Mucosa of stomach (tissue), 1 donor: Measurements from ENCODE around the gene SLPI.

Experiments used
- H3K27me3 ChIP-seq: one replicate; pipeline ENCODE4 v1.7.0; 2013; ENCODE audit warnings: mild to moderate bottlenecking, low read length; ENCODE audit not compliant: control insufficient read depth, insufficient read depth
- H3K36me3 ChIP-seq: one replicate; pipeline ENCODE4 v1.7.0; 2013; ENCODE audit warnings: low read length; ENCODE audit not compliant: control insufficient read depth, insufficient read depth
- H3K4me1 ChIP-seq: one replicate; pipeline ENCODE4 v1.7.0; 2013; ENCODE audit warnings: mild to moderate bottlenecking, low read length; ENCODE audit not compliant: control insufficient read depth, insufficient read depth
- H3K4me3 ChIP-seq: one replicate; pipeline ENCODE4 v1.7.0; 2013; ENCODE audit warnings: low read length
- H3K9ac ChIP-seq: one replicate; pipeline ENCODE4 v1.7.0; 2013; ENCODE audit warnings: mild to moderate bottlenecking, low read length, moderate library complexity
- H3K9me3 ChIP-seq: one replicate; pipeline ENCODE4 v1.7.0; 2013; ENCODE audit warnings: mild to moderate bottlenecking, low read length, moderate library complexity; ENCODE audit not compliant: control insufficient read depth
- donor health status: Pancreatic carcinoma.

Gene SLPI, protein sequence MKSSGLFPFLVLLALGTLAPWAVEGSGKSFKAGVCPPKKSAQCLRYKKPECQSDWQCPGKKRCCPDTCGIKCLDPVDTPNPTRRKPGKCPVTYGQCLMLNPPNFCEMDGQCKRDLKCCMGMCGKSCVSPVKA

DNA sequence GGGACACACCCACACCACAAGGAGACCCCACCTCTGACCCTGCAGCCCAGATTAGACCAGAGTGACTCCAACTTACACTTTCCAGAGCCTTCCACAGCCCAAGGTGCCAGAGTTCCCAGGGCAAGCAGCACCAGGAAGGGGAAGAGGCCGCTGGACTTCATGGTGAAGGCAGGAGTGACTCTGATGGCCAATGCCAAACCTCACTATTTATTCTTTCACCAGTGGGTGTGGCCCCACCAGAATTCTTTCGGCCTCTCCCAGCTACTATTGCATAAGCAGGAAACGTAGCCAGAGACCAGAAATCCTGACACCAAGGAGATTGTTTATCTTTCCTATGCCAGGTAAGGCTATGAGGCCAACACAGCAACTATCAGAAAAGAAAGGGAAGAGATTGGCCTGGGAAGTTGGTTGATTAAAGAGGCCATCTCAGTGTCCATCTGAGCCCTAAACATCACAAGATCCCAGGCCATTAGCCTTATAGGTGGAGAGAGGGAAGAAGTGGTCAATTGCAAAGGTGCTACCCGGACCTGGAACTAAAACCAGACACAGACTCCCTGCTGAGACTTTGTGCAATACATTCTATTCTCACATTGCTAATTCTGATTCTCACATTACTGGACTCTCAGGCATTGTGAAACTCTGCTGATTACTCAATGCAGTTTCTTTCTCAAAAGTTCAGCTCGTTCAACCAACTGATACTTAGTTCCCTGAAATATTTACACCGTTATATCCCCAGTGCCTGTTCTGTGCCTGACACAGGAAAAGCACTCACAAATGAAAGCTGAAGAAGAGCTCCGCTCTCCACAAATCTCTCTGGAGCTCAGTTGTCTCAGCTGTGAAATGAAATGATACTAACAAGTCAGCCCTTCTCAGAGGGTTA, at the start of gene SLPI:
Gene SLPI (minus strand): TSS at position 182 of the 880 bp plus-strand sequence. CDS start 21 bp downstream, at position 161.
- Histone ChIP-seq H3K9ac (peak within 1 kb of the TSS; percentile 36), H3K36me3 (no peaks in the 10 kb centered on the region), H3K4me1 (peaks cover 34% of the 10 kb centered on the region), H3K4me3 (peak within 1 kb of the TSS; percentile 20), H3K27me3 (no peaks in the 10 kb centered on the region), H3K9me3 (no peaks in the 10 kb centered on the region)

GRCh38 chr20:45303586-45304463, 49.5 kb upstream of the SLPI start:
- Histone ChIP-seq H3K9me3 (no peaks in the 10 kb centered on the region), H3K36me3 (no peaks in the 10 kb centered on the region), H3K4me1 (peaks cover 16% of the 10 kb centered on the region), H3K4me3 (no peak overlapping the region), H3K9ac (no peak overlapping the region), H3K27me3 (peaks cover 46% of the 10 kb centered on the region)

- H3K9ac ChIP-seq = no peak overlapping the region
- H3K4me1 ChIP-seq = peaks cover 5% of the 10 kb centered on the region
- H3K36me3 ChIP-seq = no peaks in the 10 kb centered on the region
- no peaks in the 10 kb centered on the region for H3K9me3 ChIP-seq
- H3K4me3 ChIP-seq = no peak overlapping the region
- H3K27me3 ChIP-seq = peaks cover 33% of the 10 kb centered on the region
These were observed 47.5 kb upstream of the SLPI start for GRCh38 chr20:45301824-45302271.

DNA sequence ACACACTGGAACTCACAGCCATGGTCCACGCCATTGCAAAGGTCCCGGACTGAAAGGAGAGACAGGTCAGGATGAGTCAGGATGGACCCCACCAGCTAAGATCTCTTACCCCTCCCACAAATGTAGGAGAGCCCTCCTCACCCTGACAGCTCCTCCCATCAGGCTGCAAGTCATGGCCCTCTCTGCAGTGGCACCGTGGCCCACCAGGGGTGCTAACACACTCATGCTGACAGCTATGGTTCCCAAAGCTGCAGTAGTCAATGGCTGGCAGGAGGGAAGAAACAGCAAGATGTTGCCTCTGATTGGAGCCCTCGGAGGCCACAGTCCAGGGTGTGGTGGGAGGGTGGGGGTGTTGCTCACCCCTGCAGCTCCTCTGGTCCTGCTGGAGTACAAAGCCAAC, 46.6 kb upstream of the SLPI start:
- peaks cover 25% of the 10 kb centered on the region for H3K27me3 ChIP-seq
- no peak overlapping the region for H3K4me3 ChIP-seq
- H3K36me3 ChIP-seq = no peaks in the 10 kb centered on the region
- H3K4me1 ChIP-seq = no peaks in the 10 kb centered on the region
- no peak overlapping the region for H3K9ac ChIP-seq
- no peaks in the 10 kb centered on the region for H3K9me3 ChIP-seq

GRCh38 chr20:45299786-45300185, 45.4 kb upstream of the SLPI start:
- Histone ChIP-seq H3K9ac (no peak overlapping the region), H3K27me3 (peaks cover 17% of the 10 kb centered on the region), H3K36me3 (no peaks in the 10 kb centered on the region), H3K4me1 (no peaks in the 10 kb centered on the region), H3K4me3 (no peak overlapping the region), H3K9me3 (no peaks in the 10 kb centered on the region)

DNA sequence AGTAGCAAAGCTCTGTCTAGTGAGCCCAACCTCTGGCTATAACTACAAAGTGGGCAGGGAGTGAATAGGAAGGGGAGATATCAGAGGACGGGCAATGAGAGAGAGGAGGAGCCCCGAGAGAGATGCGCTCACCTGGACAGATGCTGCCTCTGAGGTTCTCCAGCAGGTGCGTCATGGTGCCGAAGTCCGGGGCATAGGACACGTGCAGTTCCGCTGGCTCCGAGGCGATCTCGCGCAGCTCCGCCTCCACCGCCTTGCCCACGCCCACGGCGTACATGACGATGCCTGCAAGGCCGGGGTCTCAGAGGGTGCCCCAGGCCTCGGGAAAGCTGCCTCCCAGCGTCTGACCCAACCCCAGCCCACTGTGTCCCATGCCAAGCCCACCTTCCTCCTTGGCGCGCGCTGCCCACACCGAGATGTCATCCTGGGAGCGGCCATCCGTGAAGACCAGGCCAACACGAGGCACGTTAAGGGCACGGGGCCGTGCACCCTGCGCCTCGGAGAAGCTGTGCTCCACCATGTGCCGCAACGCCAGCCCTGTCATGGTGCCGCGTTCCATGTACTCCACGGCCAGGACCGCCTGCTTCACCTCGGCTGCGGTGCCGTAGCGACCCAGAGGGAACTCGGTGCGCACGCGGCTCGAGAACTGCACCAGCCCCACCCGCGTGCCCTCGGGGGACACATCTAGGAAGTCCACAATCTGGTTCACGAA, 43.6 kb upstream of the SLPI start:
- Histone ChIP-seq H3K9me3 (no peaks in the 10 kb centered on the region), H3K27me3 (peaks cover 7% of the 10 kb centered on the region), H3K9ac (no peak overlapping the region), H3K36me3 (no peaks in the 10 kb centered on the region), H3K4me3 (no peak overlapping the region), H3K4me1 (peaks cover 10% of the 10 kb centered on the region)

DNA sequence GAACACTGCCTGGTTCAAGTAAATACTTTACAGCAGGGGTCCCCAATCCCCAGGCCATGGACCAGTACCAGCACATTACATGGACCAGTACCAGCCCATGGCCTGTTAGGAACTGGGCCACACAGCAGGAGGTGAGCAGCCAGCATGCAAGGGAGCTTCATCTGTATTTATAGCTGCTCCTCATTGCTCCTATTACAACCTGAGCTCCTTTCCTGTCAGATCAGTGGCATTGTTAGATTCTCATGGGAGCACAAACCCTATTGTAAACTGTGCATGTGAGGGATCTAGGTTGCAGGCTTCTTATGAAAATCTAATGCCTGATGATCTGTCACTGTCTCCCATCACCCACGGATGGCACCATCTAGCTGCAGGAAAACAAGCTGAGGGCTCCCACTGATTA, 40.3 kb upstream of the SLPI start:
- H3K4me3 ChIP-seq = no peak overlapping the region
- H3K27me3 ChIP-seq = peaks cover 9% of the 10 kb centered on the region
- H3K4me1 ChIP-seq = peaks cover 14% of the 10 kb centered on the region
- H3K36me3 ChIP-seq = no peaks in the 10 kb centered on the region
- no peak overlapping the region for H3K9ac ChIP-seq
- H3K9me3 ChIP-seq = no peaks in the 10 kb centered on the region

DNA sequence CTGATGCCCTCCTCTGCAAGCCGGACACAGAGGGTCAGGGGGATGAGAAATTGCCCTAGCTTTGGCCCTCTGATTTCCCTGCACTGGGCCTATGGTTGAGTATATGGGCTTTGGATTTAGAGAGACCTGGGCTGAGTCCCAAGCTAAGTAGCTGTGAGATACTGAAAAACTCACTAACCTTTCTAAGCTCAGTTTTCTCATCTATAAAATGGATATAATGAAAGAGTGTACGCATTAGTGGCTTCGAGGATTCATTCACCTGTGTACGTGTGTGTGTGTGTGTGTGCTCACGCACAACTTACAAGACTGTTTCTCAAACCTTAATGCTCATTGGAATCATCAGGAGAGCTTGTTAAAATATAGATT, 39.6 kb upstream of the SLPI start:
- Histone ChIP-seq H3K9ac (no peak overlapping the region), H3K9me3 (no peaks in the 10 kb centered on the region), H3K4me3 (peak overlapping the region; percentile 29), H3K27me3 (peaks cover 9% of the 10 kb centered on the region), H3K36me3 (no peaks in the 10 kb centered on the region), H3K4me1 (peaks cover 14% of the 10 kb centered on the region)

DNA sequence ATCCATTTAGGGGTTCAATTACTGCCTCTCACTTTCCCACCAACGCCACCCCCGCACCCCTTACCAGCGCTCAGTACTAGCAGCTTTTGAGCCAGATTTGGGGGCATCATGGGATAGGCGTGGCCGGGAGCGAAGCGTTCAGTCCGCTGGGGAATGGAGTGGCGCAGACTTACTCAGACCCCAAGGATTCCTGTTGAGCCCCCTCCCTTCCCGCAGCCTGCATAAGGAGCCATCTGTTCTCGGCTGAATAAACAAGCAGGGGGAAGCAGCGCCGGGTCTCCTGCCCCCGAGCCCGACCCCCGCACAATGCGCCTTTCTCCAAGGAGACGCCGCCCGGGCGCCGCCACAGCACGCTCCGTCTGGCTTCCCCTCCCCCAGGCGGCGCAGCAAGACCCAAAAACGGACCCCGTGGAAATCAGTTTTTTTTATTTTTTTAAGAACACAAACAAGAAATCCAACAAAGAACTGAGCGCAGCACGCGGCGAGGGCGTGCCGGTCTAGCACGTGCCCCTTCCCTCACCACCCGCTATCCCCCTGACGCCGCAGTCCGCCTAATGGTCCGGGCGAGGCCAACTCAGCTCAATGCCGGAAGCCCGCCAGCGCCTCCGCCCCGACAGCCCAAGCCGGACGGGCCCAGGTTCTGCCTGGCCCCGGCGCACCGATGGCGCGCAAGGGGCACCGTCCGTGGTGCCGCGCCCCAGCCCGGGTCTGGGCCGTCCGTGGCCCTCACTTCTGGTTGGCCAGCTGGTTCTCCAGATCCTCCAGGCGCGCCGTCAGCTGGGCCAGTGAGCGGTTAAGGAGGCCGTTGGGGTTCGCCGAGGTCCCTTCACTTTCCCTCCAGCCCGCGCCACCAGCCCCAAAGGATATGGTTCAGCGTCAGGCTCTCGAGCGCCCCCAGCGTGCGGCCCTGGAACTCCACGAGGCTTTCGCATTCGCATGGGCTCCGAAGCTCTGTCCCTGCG, 39.0 kb upstream of the SLPI start:
- no peaks in the 10 kb centered on the region for H3K36me3 ChIP-seq
- peak overlapping the region; percentile 42 for H3K9ac ChIP-seq
- H3K4me3 ChIP-seq = peak overlapping the region; percentile 29
- no peaks in the 10 kb centered on the region for H3K9me3 ChIP-seq
- peaks cover 9% of the 10 kb centered on the region for H3K27me3 ChIP-seq
- peaks cover 14% of the 10 kb centered on the region for H3K4me1 ChIP-seq

GRCh38 chr20:45292343-45292742, 38.0 kb upstream of the SLPI start:
- H3K4me1 ChIP-seq = peaks cover 14% of the 10 kb centered on the region
- peaks cover 9% of the 10 kb centered on the region for H3K27me3 ChIP-seq
- no peak overlapping the region for H3K9ac ChIP-seq
- H3K9me3 ChIP-seq = no peaks in the 10 kb centered on the region
- no peak overlapping the region for H3K4me3 ChIP-seq
- H3K36me3 ChIP-seq = no peaks in the 10 kb centered on the region

DNA sequence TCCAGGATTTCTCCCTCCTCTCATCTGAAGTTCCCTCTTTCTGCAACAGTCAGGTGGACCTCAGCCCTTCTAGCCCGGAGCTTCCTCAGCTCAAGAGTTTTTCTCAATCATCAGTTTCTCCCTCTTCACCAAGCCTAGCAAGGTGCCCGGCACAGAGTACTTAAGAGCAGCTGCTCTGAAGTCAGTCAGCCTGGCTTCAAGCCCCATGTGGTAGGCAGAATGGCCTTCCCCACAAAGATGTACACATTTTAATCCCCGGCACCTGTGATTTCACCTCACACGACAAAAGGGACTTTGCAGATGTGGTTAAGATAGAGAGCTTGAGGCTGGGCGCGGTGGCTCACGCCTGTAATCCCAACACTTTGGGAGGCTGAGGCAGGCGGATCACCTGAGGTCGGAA, 37.2 kb upstream of the SLPI start:
- Histone ChIP-seq H3K9ac (no peak overlapping the region), H3K36me3 (no peaks in the 10 kb centered on the region), H3K4me3 (no peak overlapping the region), H3K4me1 (peaks cover 14% of the 10 kb centered on the region), H3K9me3 (no peaks in the 10 kb centered on the region), H3K27me3 (peaks cover 9% of the 10 kb centered on the region)
